Neural cell (in vitro differentiated cells): ENCODE measurements around the gene EML5. TPM values are rescaled to one million over a fixed set of nuclear protein-coding genes. Genes with fewer than 3 reads are reported as not detected.

Source experiments
- H2AFZ ChIP-seq: fragments of 200-600, 300-800 bp; sonication (generic), shearing (Covaris generic); 2 replicates; pipeline ENCODE4 v1.6.0; 2014; ENCODE audit warnings: low read depth, mild to moderate bottlenecking, antibody characterized with exemption, low read length, moderate library complexity
- H3F3A ChIP-seq: fragments of 200-600 bp; shearing (Covaris generic); 2 replicates; pipeline ENCODE4 v1.6.1; 2016; ENCODE audit warnings: mild to moderate bottlenecking, moderate library complexity, mixed read lengths, antibody characterized with exemption, low read length; ENCODE audit not compliant: insufficient read depth, poor library complexity, severe bottlenecking
- H3K27ac ChIP-seq: fragments of 200-600, 300-800 bp; sonication (generic), shearing (Covaris generic); 2 replicates; pipeline ENCODE4 v1.5.1; 2014; ENCODE audit warnings: mild to moderate bottlenecking, low read length, moderate library complexity
- H3K27me3 ChIP-seq: fragments of 300-800, 200-600 bp; sonication (generic), shearing (Covaris generic); 2 replicates; pipeline ENCODE4 v1.6.0; 2014; ENCODE audit warnings: mild to moderate bottlenecking, low read depth, low read length, moderate library complexity; ENCODE audit not compliant: insufficient read depth
- H3K36me3 ChIP-seq: fragments of 300-800, 200-600 bp; sonication (generic), shearing (Covaris generic); 2 replicates; pipeline ENCODE4 v1.5.1; 2014; ENCODE audit warnings: mild to moderate bottlenecking, antibody characterized with exemption, low read length, moderate library complexity; ENCODE audit not compliant: insufficient read depth
- H3K4me2 ChIP-seq: fragments of 300-800, 200-600 bp; sonication (generic), shearing (Covaris generic); 2 replicates; pipeline ENCODE4 v1.6.0; 2014; ENCODE audit warnings: mild to moderate bottlenecking, low read length
- H3K4me3 ChIP-seq: fragments of 300-800, 200-600 bp; sonication (generic), shearing (Covaris generic); 2 replicates; pipeline ENCODE4 v1.5.1; 2014; ENCODE audit warnings: mild to moderate bottlenecking, low read length, moderate library complexity
- H3K79me2 ChIP-seq: fragments of 200-600 bp; shearing (Covaris generic); replicated peaks from 2 replicates; pipeline ENCODE4 v1.6.0; 2014; ENCODE audit warnings: mild to moderate bottlenecking, low read length, moderate library complexity; ENCODE audit not compliant: insufficient read depth
- H3K9ac ChIP-seq: fragments of 300-800, 200-600 bp; sonication (generic), shearing (Covaris generic); 2 replicates; pipeline ENCODE4 v1.6.1; 2016; ENCODE audit warnings: mild to moderate bottlenecking, low read length, mixed read lengths
- H3K9me2 ChIP-seq: fragments of 200-600 bp; shearing (Covaris generic); 2 replicates; pipeline ENCODE4 v1.6.1; 2016; ENCODE audit warnings: mild to moderate bottlenecking, low read length, mixed read lengths; ENCODE audit not compliant: insufficient read depth
- H3K9me3 ChIP-seq: fragments of 200-600, 300-800 bp; sonication (generic), shearing (Covaris generic); 2 replicates; pipeline ENCODE4 v1.6.1; 2016; ENCODE audit warnings: mild to moderate bottlenecking, mixed run types, low read length, moderate library complexity, mixed read lengths
- H4K20me1 ChIP-seq: fragments of 200-600 bp; shearing (Covaris generic); 2 replicates; pipeline ENCODE4 v1.6.1; 2016; ENCODE audit warnings: mild to moderate bottlenecking, mixed run types; ENCODE audit not compliant: insufficient read depth
- CTCF ChIP-seq: fragments of 450-650 bp; IDR thresholded peaks from 2 replicates; pipeline ENCODE4 v1.5.1; 2014; ENCODE audit warnings: antibody characterized with exemption, mild to moderate bottlenecking, moderate library complexity; ENCODE audit not compliant: poor library complexity, severe bottlenecking
- EP300 ChIP-seq: fragments of 450-650 bp; conservative IDR thresholded peaks from 2 replicates; pipeline ENCODE4 v1.6.1; 2014; ENCODE audit warnings: antibody characterized with exemption, mild to moderate bottlenecking, moderate library complexity; ENCODE audit not compliant: poor library complexity, severe bottlenecking
- EZH2 ChIP-seq: fragments of 200-600, 300-800 bp; shearing (Covaris generic), sonication (generic); IDR thresholded peaks from 2 replicates; pipeline ENCODE4 v1.6.1; 2014; ENCODE audit warnings: antibody characterized with exemption, low read length, borderline replicate concordance, mild to moderate bottlenecking; ENCODE audit not compliant: insufficient read depth, poor library complexity, severe bottlenecking
- MXI1 ChIP-seq: fragments of 450-650 bp; conservative IDR thresholded peaks from 2 replicates; pipeline ENCODE4 v1.6.1; 2014; ENCODE audit warnings: antibody characterized with exemption, mild to moderate bottlenecking; ENCODE audit not compliant: poor library complexity, severe bottlenecking
- POLR2AphosphoS5 ChIP-seq: IDR thresholded peaks from 2 replicates; pipeline ENCODE4 v1.6.1; 2012
- RAD21 ChIP-seq: fragments of 450-650 bp; conservative IDR thresholded peaks from 2 replicates; pipeline ENCODE4 v1.6.1; 2014; ENCODE audit warnings: antibody characterized with exemption, mild to moderate bottlenecking, moderate library complexity
- REST ChIP-seq: IDR thresholded peaks from 2 replicates; pipeline ENCODE4 v1.6.1; 2012; ENCODE audit warnings: borderline replicate concordance
- SMC3 ChIP-seq: fragments of 450-650 bp; conservative IDR thresholded peaks from 2 replicates; pipeline ENCODE4 v1.6.1; 2014; ENCODE audit warnings: antibody characterized with exemption, mild to moderate bottlenecking, moderate library complexity; ENCODE audit not compliant: poor library complexity
- TAF1 ChIP-seq: IDR thresholded peaks from 2 replicates; pipeline ENCODE4 v1.6.1; 2012; ENCODE audit warnings: low read depth
- polyA plus RNA-seq: library from polyadenylated mRNA; depleted of rRNA; stranded (reverse); fragments of >200 nt; gene quantifications from 2 replicates; pipeline ENCODE4 v1.2.3, GENCODE V29; 2014

Gene EML5
- polyA plus RNA-seq, 1 donor from 2014 or later, result 27.5 TPM

- no peak overlapping the region for H3K9ac ChIP-seq
- no peaks in the 10 kb centered on the region for H3K79me2 ChIP-seq
- no peaks in the 10 kb centered on the region for H4K20me1 ChIP-seq
- no peaks in the 10 kb centered on the region for H3F3A ChIP-seq
- H3K36me3 ChIP-seq, result no peaks in the 10 kb centered on the region
- no peak overlapping the region for H2AFZ ChIP-seq
- no peak overlapping the region for H3K4me3 ChIP-seq
- no peaks in the 10 kb centered on the region for H3K9me3 ChIP-seq
- TF ChIP-seq RAD21, result no peak
- TF ChIP-seq REST, result no peak
- TF ChIP-seq EP300, result no peak
- no peak for TF ChIP-seq MXI1
- no peak for TF ChIP-seq TAF1
- TF ChIP-seq POLR2AphosphoS5, result no peak
- no peak for TF ChIP-seq EZH2
- TF ChIP-seq CTCF, result no peak
- TF ChIP-seq SMC3, result no peak
- no peak overlapping the region for H3K4me2 ChIP-seq
- H3K9me2 ChIP-seq, result no peaks in the 10 kb centered on the region
- H3K27me3 ChIP-seq, result no peaks in the 10 kb centered on the region
- no peak overlapping the region for H3K27ac ChIP-seq
Measured at GRCh38 chr14:88625671-88626070, 167.1 kb downstream of the EML5 start.

GRCh38 chr14:88621100-88621499 is 171.7 kb downstream of the EML5 start:
- H3K27me3 ChIP-seq, result no peaks in the 10 kb centered on the region

More at GRCh38 chr14:88621100-88621499, 171.7 kb downstream of the EML5 start:
- TF ChIP-seq EP300 (no peak), EZH2 (no peak), REST (no peak), POLR2AphosphoS5 (no peak), MXI1 (no peak), RAD21 (no peak), CTCF (no peak), TAF1 (no peak), SMC3 (no peak)
- Histone ChIP-seq H3K9ac (no peak overlapping the region), H3K79me2 (no peaks in the 10 kb centered on the region), H3K27ac (no peak overlapping the region), H3K4me2 (no peak overlapping the region), H3K9me2 (no peaks in the 10 kb centered on the region), H3K36me3 (no peaks in the 10 kb centered on the region), H3F3A (no peaks in the 10 kb centered on the region), H2AFZ (no peak overlapping the region), H4K20me1 (no peaks in the 10 kb centered on the region), H3K9me3 (no peaks in the 10 kb centered on the region), H3K4me3 (no peak overlapping the region)
